H4 (cell line): ENCODE data around the gene TTN. TPM values are rescaled to one million over a fixed set of nuclear protein-coding genes. Genes with fewer than 3 reads are reported as not detected.

Experiments used
- DNase-seq: peaks from one replicate; pipeline ENCODE4 v3.0.0-alpha.2; 2015; ENCODE audit warnings: low spot score
- total RNA-seq: library from RNA; depleted of rRNA; stranded (reverse); fragments of >200 nt; shearing (Covaris generic); gene quantifications from 2 replicates; pipeline ENCODE4 v1.2.3, GENCODE V29; 2014

TTN gene
- total RNA-seq, 1 experiment from 2014 or later: not detected

- DNase-seq: no peak
These were observed 4.7 kb upstream of the TTN start for GRCh38 chr2:178811901-178812300.

GRCh38 chr2:178811045-178811444 is 3.8 kb upstream of the TTN start:
- no peak for DNase-seq

GRCh38 chr2:178810422-178810821 is 3.2 kb upstream of the TTN start:
- DNase-seq: no peak

GRCh38 chr2:178806543-178806942 is 680 bp downstream of the TTN start:
- no peak for DNase-seq

GRCh38 chr2:178805457-178805856 is 1.8 kb downstream of the TTN start:
- DNase-seq: no peak

- DNase-seq: peak; percentile 39
These were observed 2.4 kb downstream of the TTN start for GRCh38 chr2:178804791-178805190.

- DNase-seq: no peak
These were observed 6.7 kb downstream of the TTN start for GRCh38 chr2:178800510-178800909.

- DNase-seq: no peak
These were observed 7.9 kb downstream of the TTN start for GRCh38 chr2:178799305-178799704.

- no peak for DNase-seq
These were observed 11.0 kb downstream of the TTN start for GRCh38 chr2:178796079-178796677.

- DNase-seq: no peak
These were observed 19.3 kb downstream of the TTN start for GRCh38 chr2:178787934-178788333.

GRCh38 chr2:178787155-178787554 is 20.1 kb downstream of the TTN start:
- DNase-seq: no peak

GRCh38 chr2:178783889-178784288 is 23.3 kb downstream of the TTN start:
- DNase-seq: no peak

- no peak for DNase-seq
These were observed 25.0 kb downstream of the TTN start for GRCh38 chr2:178782236-178782635.

- no peak for DNase-seq
These were observed 29.6 kb downstream of the TTN start for GRCh38 chr2:178777577-178777976.

- DNase-seq: no peak
These were observed 30.5 kb downstream of the TTN start for GRCh38 chr2:178776751-178777150.

- DNase-seq: no peak
These were observed 31.2 kb downstream of the TTN start for GRCh38 chr2:178775975-178776374.

- DNase-seq: no peak
These were observed 36.7 kb downstream of the TTN start for GRCh38 chr2:178770518-178770917.

GRCh38 chr2:178767094-178768060 is 39.8 kb downstream of the TTN start:
- DNase-seq: no peak

- no peak for DNase-seq
These were observed 43.1 kb downstream of the TTN start for GRCh38 chr2:178764097-178764496.

- DNase-seq: peak; percentile 42
These were observed 45.4 kb downstream of the TTN start for GRCh38 chr2:178761759-178762371.

GRCh38 chr2:178756843-178757242 is 50.4 kb downstream of the TTN start:
- DNase-seq: no peak

GRCh38 chr2:178756343-178756742 is 50.9 kb downstream of the TTN start:
- no peak for DNase-seq

GRCh38 chr2:178747767-178748166 is 59.5 kb downstream of the TTN start:
- DNase-seq: no peak
